ENCODE data around the gene FNIP1.

DNA sequence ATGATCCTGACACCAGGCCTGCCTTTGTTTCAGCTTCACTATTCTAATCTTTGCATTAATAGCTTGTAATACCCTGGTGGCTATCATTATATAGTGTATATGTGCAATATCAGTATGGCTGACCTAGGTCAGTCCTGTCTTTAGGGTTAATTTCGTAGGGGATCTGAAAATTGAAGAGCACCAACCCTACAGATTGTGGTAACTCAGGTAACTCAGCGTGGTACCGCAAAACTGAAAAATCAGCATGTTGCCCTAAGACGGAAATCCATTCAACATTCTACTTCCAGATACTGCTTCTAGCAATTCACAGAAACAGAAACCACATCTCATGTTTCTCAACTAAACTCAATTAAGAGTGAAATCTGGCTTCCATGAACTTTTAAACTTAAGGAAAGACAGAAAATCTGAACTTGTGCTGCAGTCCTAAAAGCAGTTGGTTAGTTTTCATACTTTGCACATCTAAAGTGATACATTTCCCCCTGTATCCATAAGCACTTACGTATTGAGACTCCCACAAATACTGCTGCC lies 78.3 kb downstream of the FNIP1 start:
- TF ChIP-seq, protein P1, sequence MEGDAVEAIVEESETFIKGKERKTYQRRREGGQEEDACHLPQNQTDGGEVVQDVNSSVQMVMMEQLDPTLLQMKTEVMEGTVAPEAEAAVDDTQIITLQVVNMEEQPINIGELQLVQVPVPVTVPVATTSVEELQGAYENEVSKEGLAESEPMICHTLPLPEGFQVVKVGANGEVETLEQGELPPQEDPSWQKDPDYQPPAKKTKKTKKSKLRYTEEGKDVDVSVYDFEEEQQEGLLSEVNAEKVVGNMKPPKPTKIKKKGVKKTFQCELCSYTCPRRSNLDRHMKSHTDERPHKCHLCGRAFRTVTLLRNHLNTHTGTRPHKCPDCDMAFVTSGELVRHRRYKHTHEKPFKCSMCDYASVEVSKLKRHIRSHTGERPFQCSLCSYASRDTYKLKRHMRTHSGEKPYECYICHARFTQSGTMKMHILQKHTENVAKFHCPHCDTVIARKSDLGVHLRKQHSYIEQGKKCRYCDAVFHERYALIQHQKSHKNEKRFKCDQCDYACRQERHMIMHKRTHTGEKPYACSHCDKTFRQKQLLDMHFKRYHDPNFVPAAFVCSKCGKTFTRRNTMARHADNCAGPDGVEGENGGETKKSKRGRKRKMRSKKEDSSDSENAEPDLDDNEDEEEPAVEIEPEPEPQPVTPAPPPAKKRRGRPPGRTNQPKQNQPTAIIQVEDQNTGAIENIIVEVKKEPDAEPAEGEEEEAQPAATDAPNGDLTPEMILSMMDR (IDR thresholded peaks at IDR 0.05; ENCODE audit: control extremely low read depth in 1 of 3, insufficient read depth in 1 of 3, low read depth in 1 of 3, low read length in 3 of 3), result no peak
- TF ChIP-seq POLR2AphosphoS5 (IDR thresholded peaks at IDR 0.05; ENCODE audit: low read depth, low read length) (no peak), POLR2A (IDR thresholded peaks at IDR 0.05; ENCODE audit: control extremely low read depth in 1 of 2, low read depth in 2 of 2, low read length in 2 of 2) (no peak), CBX5 (IDR thresholded peaks at IDR 0.05; ENCODE audit: low read depth, low read length) (no peak), JUND (IDR thresholded peaks at IDR 0.05; ENCODE audit: low read length) (no peak), SP1 (IDR thresholded peaks at IDR 0.05; ENCODE audit: low read depth, low read length) (no peak), EGR1 (IDR thresholded peaks at IDR 0.05; ENCODE audit: borderline replicate concordance, low read depth, low read length) (no peak)
